Kidney glomerular epithelial cell (primary cell): ENCODE results near the gene SORBS1.

Experiments used
- DNase-seq: peaks from one replicate; lab custom pipeline; 2025; lab: John Stamatoyannopoulos, UW

The SORBS1 gene

GRCh38 chr10:95561177-95561863 lies at the start of gene SORBS1:
Gene SORBS1 (minus strand): TSS chr10:95561371. CDS start chr10:95441135, 120,236 bp downstream.
- DNase-seq, result peak; percentile 95

- DNase-seq, result no peak
Observed at GRCh38 chr10:95610727-95611126, 49.6 kb upstream of the SORBS1 start.

GRCh38 chr10:95606922-95607321 lies 45.8 kb upstream of the SORBS1 start:
- no peak for DNase-seq

GRCh38 chr10:95605163-95605562 lies 44.0 kb upstream of the SORBS1 start:
- DNase-seq, result no peak

- no peak for DNase-seq
Observed at GRCh38 chr10:95604630-95605029, 43.5 kb upstream of the SORBS1 start.

GRCh38 chr10:95602382-95602781 lies 41.2 kb upstream of the SORBS1 start:
- DNase-seq, result no peak

- DNase-seq, result peak; percentile 87
Observed at GRCh38 chr10:95601116-95601719, 40.0 kb upstream of the SORBS1 start.

GRCh38 chr10:95600158-95600557 lies 39.0 kb upstream of the SORBS1 start:
- DNase-seq, result no peak

- no peak for DNase-seq
Observed at GRCh38 chr10:95597788-95598187, 36.6 kb upstream of the SORBS1 start.

- no peak for DNase-seq
Observed at GRCh38 chr10:95588025-95588424, 26.9 kb upstream of the SORBS1 start.

GRCh38 chr10:95579835-95580535 lies 18.8 kb upstream of the SORBS1 start:
- DNase-seq, result no peak

- DNase-seq, result no peak
Observed at GRCh38 chr10:95579292-95579691, 18.1 kb upstream of the SORBS1 start.

- DNase-seq, result no peak
Observed at GRCh38 chr10:95578619-95579018, 17.4 kb upstream of the SORBS1 start.

GRCh38 chr10:95574649-95575365 lies 13.6 kb upstream of the SORBS1 start:
- no peak for DNase-seq

GRCh38 chr10:95573964-95574604 lies 12.9 kb upstream of the SORBS1 start:
- no peak for DNase-seq

- DNase-seq, result no peak
Observed at GRCh38 chr10:95573527-95573926, 12.4 kb upstream of the SORBS1 start.

- DNase-seq, result no peak
Observed at GRCh38 chr10:95572131-95572820, 11.1 kb upstream of the SORBS1 start.

- DNase-seq, result no peak
Observed at GRCh38 chr10:95571390-95571789, 10.2 kb upstream of the SORBS1 start.

- DNase-seq, result no peak
Observed at GRCh38 chr10:95569368-95569767, 8.2 kb upstream of the SORBS1 start.

- DNase-seq, result peak; percentile 27
Observed at GRCh38 chr10:95567903-95568630, 6.9 kb upstream of the SORBS1 start.

- no peak for DNase-seq
Observed at GRCh38 chr10:95566136-95566535, 5.0 kb upstream of the SORBS1 start.
